Measurements from ENCODE around the gene MED4. TPM values are rescaled to one million over a fixed set of nuclear protein-coding genes. Genes with fewer than 3 reads are reported as not detected.

MED4 gene
- total RNA-seq, 1 donor from 2014 or later, result 26.6 TPM

Small RNA genes within 50 kb of the gene (small RNA-seq; reads per million reads assigned to genes)
- not detected for gene POLR2KP2

Other genes starting within 250 kb of the MED4 start
- gene SUCLA2, start 93.8 kb downstream of the MED4 start, total RNA-seq, result 47.0 TPM
- gene NUDT15, start 57.4 kb downstream of the MED4 start, total RNA-seq, result 7.3 TPM
- gene ITM2B, start 138.1 kb upstream of the MED4 start, total RNA-seq, result 75.2 TPM
- 39.7 TPM for gene RB1, start 208.6 kb upstream of the MED4 start, total RNA-seq